22Rv1 (cell line): ENCODE data around the gene POLD3.

Experiments used
- CTCF ChIP-seq: fragments of 450-650 bp; IDR thresholded peaks from 2 replicates; pipeline ENCODE4 v1.5.1; 2017; ENCODE audit warnings: mild to moderate bottlenecking
- ZFX ChIP-seq: fragments of 450-650 bp; IDR thresholded peaks from 2 replicates; pipeline ENCODE4 v1.6.1; 2017; ENCODE audit warnings: antibody characterized with exemption, borderline replicate concordance

GRCh38 chr11:74637700-74638099 is 45.3 kb downstream of the POLD3 start:
- TF ChIP-seq CTCF (no peak), ZFX (no peak)
